CD4-positive, CD25-positive, alpha-beta regulatory T cell (primary cell): ENCODE data around the gene FYTTD1. TPM values are rescaled to one million over a fixed set of nuclear protein-coding genes. Genes with fewer than 3 reads are reported as not detected.

ENCODE experiments used
- ATAC-seq, 2 donors: fragments of 150-1000 bp; cut with Tn5 transposase; one replicate each; pipeline ENCODE4 v1.10.0; 2021; ENCODE audit warnings: low read depth in 2 of 2, moderate number of reproducible peaks in 2 of 2, moderate library complexity in 1 of 2
- DNase-seq, 3 donors: peaks; one replicate each; pipeline versions ENCODE4 v3.0.0 to v3.0.0-alpha.2; 2012 to 2022; ENCODE audit warnings: mixed read lengths in 1 of 3
- H3K27ac ChIP-seq: one replicate; pipeline ENCODE4 v1.7.0; 2013; ENCODE audit warnings: mild to moderate bottlenecking, low read length; ENCODE audit not compliant: insufficient read depth, poor library complexity, severe bottlenecking
- H3K27me3 ChIP-seq: one replicate; pipeline ENCODE4 v1.7.0; 2013; ENCODE audit warnings: low read length; ENCODE audit not compliant: control insufficient read depth, insufficient read depth
- H3K36me3 ChIP-seq: one replicate; pipeline ENCODE4 v1.7.0; 2013; ENCODE audit warnings: mild to moderate bottlenecking, low read length, moderate library complexity; ENCODE audit not compliant: control insufficient read depth, insufficient read depth
- H3K4me1 ChIP-seq: 2 replicates; pipeline ENCODE4 v1.7.0; 2013; ENCODE audit warnings: mild to moderate bottlenecking, low read length; ENCODE audit not compliant: insufficient read depth, control insufficient read depth, poor library complexity, severe bottlenecking
- H3K4me3 ChIP-seq: one replicate; pipeline ENCODE4 v1.7.0; 2013; ENCODE audit warnings: low read depth, mild to moderate bottlenecking, low read length, moderate library complexity
- H3K9me3 ChIP-seq, 2 experiments: 1 replicate in 1 of 2; 2 replicates in 1 of 2; pipeline ENCODE4 v1.7.0; 2013; ENCODE audit warnings: low read length in 2 of 2, mild to moderate bottlenecking in 1 of 2, moderate library complexity in 1 of 2; ENCODE audit not compliant: control insufficient read depth in 2 of 2
- H3K27ac Mint-ChIP-seq, 3 donors: one replicate each; pipeline ENCODE4 v1.8.0; 2020 to 2022; ENCODE audit warnings: mild to moderate bottlenecking in 3 of 3, mixed read lengths in 3 of 3, moderate library complexity in 2 of 3
- H3K27me3 Mint-ChIP-seq: one replicate; pipeline ENCODE4 v1.8.0; 2022; ENCODE audit warnings: mild to moderate bottlenecking, mixed read lengths
- H3K36me3 Mint-ChIP-seq: one replicate; pipeline ENCODE4 v1.8.0; 2020; ENCODE audit warnings: mixed read lengths
- H3K4me1 Mint-ChIP-seq, 4 donors: one replicate each; pipeline ENCODE4 v1.8.0; 2020 to 2022; ENCODE audit warnings: mixed read lengths in 4 of 4, mild to moderate bottlenecking in 1 of 4
- H3K4me3 Mint-ChIP-seq, 4 donors: one replicate each; pipeline ENCODE4 v1.8.0; 2020 to 2022; ENCODE audit warnings: mild to moderate bottlenecking in 4 of 4, mixed read lengths in 4 of 4, moderate library complexity in 3 of 4
- H3K9me3 Mint-ChIP-seq, 7 donors: one replicate each; pipeline ENCODE4 v1.8.0; 2020 to 2022; ENCODE audit warnings: mixed read lengths in 7 of 7, mild to moderate bottlenecking in 3 of 7, moderate library complexity in 2 of 7
- polyA plus RNA-seq, 4 donors: library from polyadenylated mRNA; unstranded; fragments of 300-500 nt; fragmentation: Illumina TruSeq; gene quantifications; one replicate each; pipeline ENCODE4 v1.2.3, GENCODE V29; 2021
- total RNA-seq: library from RNA; stranded (reverse); gene quantifications from one replicate; pipeline ENCODE4 v1.2.3, GENCODE V29; 2022

Gene FYTTD1
- total and polyA plus RNA-seq, 5 donors from 2014 or later, result 42.2 to 91.0 (median 83.3) TPM

DNA sequence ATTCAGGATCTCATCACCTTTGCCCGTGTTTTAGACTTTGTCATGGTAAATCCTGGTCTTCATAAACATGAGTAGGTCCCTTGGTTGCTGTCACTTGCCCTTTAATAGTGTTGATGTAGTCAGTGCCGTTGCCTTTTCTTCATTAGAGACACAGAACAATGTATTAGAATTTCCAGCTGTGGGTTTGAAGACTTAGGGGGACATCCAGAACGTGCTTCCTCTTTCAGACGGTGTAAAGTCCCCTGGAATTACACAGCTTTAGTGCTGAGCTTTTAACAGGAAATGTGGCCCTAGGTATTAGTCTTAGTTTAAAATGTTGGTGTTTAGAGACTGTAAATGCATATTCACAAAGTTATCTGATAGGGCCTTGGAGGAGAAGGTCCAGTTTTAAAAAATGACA is 32.5 kb downstream of the FYTTD1 start:
- Mint-ChIP-seq H3K36me3 (peaks cover 19% of the 10 kb centered on the region), H3K4me1 (peaks cover 5 to 18% (median 15%) of the 10 kb centered on the region in 4 donors), H3K9me3 (no peaks in the 10 kb centered on the region), H3K27me3 (no peaks in the 10 kb centered on the region), H3K4me3 (no peak overlapping the region), H3K27ac (peak overlapping the region in 2 of 3 donors; percentile 10 to 69)
- DNase-seq, result no peak
- Histone ChIP-seq H3K36me3 (peaks cover 47% of the 10 kb centered on the region), H3K9me3 (no peaks in the 10 kb centered on the region), H3K4me3 (no peak overlapping the region), H3K27me3 (no peaks in the 10 kb centered on the region), H3K27ac (no peak overlapping the region), H3K4me1 (no peaks in the 10 kb centered on the region)
- ATAC-seq, result peak in 1 of 2 donors; percentile 31

DNA sequence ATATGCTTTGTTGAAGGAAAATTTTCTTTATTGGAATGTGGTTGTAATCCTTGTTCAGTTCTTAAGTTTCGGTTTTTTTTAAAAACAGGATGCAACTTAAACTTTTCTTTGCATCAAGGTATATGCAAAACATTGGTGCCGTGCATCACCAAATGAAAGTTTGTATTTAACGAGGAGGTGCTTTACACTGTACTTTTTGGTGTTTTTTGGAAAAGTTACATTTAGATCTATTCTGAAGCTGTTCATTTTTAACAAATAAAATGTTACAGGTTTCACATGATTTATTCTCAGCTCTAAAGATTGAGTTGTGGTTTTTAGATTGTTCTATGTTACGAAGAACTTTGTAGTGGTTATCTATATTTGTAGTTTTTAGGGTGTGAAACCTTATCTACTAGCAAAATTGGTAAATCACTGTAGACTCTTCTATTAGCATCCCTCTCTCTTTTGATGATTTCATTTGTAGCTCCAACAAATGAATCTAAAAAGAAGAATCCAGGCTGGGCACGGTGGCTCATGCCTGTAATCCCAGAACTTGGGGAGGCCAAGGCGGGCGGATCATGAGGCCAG is 34.4 kb downstream of the FYTTD1 start:
- no peaks in the 10 kb centered on the region for H3K27me3 Mint-ChIP-seq
- Histone ChIP-seq H3K36me3 (peaks cover 29% of the 10 kb centered on the region), H3K4me1 (no peaks in the 10 kb centered on the region), H3K27ac (no peak overlapping the region), H3K9me3 (no peaks in the 10 kb centered on the region), H3K4me3 (peak overlapping the region; percentile 19), H3K27me3 (no peaks in the 10 kb centered on the region)
- DNase-seq (no peak), ATAC-seq (no peak)
- no peaks in the 10 kb centered on the region for H3K9me3 Mint-ChIP-seq
- H3K36me3 Mint-ChIP-seq, result peaks cover 14% of the 10 kb centered on the region
- H3K27ac Mint-ChIP-seq, result peak overlapping the region; percentile 64 to 83 (median 74)
- H3K4me1 Mint-ChIP-seq, result peaks cover 9 to 24% (median 20%) of the 10 kb centered on the region in 4 donors
- no peak overlapping the region for H3K4me3 Mint-ChIP-seq

DNA sequence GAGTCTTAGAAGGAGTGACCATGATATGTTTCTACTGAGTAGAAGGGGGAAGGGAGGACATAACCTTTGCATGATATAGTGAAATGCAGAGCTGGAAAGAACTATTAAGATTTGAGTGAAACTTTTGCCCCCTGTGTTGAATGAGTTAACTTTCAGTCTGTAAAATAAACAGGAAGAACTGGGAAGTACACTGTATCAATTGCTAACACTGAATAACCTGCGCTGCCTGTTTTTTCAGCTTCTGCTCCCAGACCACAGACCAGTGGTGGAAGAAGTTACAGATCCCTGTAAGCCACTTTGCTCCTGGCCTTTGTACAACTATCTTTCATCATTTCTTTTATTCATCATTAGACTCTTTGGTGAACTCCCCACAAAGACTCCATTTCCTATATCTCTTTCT is 37.7 kb downstream of the FYTTD1 start:
- H3K27ac ChIP-seq, result no peak overlapping the region
- DNase-seq, result no peak
- H3K4me3 ChIP-seq, result no peak overlapping the region
- H3K4me1 ChIP-seq, result no peaks in the 10 kb centered on the region
- H3K27ac Mint-ChIP-seq, result peak overlapping the region in 1 of 3 donors; percentile 59
- H3K27me3 Mint-ChIP-seq, result no peaks in the 10 kb centered on the region
- no peaks in the 10 kb centered on the region for H3K9me3 ChIP-seq
- H3K36me3 Mint-ChIP-seq, result peaks cover 1% of the 10 kb centered on the region
- peaks cover 16 to 33% (median 24%) of the 10 kb centered on the region in 4 donors for H3K4me1 Mint-ChIP-seq
- H3K27me3 ChIP-seq, result no peaks in the 10 kb centered on the region
- H3K9me3 Mint-ChIP-seq, result no peaks in the 10 kb centered on the region
- H3K36me3 ChIP-seq, result peaks cover 2% of the 10 kb centered on the region
- H3K4me3 Mint-ChIP-seq, result peak overlapping the region in 2 of 4 donors; percentile 11 to 78
- ATAC-seq, result no peak

DNA sequence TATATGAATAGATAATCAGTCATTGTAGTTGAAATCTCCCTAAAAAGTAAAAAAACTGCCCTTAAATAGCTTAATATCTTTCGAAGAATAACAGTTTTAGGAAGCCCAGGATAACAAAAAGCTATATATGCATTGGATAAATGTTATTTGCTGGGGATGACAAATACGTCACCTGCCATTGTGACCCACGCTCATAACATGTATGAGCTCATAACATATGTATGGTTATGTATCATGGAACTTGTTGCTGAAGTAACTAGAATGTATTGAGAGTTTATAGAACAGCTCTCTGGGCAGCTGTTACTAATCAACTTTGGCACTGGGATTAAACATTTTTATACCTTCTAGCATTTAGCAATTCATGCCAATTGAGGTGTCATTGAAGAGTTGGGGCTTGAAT is 39.6 kb downstream of the FYTTD1 start:
- Mint-ChIP-seq H3K9me3 (no peaks in the 10 kb centered on the region), H3K27ac (peak overlapping the region in 1 of 3 donors; percentile 97), H3K36me3 (no peaks in the 10 kb centered on the region), H3K27me3 (no peaks in the 10 kb centered on the region), H3K4me3 (peak overlapping the region in 2 of 4 donors; percentile 93), H3K4me1 (peaks cover 23 to 38% (median 33%) of the 10 kb centered on the region in 4 donors)
- Histone ChIP-seq H3K4me3 (no peak overlapping the region), H3K4me1 (peaks cover 18% of the 10 kb centered on the region), H3K27me3 (no peaks in the 10 kb centered on the region), H3K27ac (no peak overlapping the region), H3K36me3 (no peaks in the 10 kb centered on the region), H3K9me3 (no peaks in the 10 kb centered on the region)
- no peak for DNase-seq
- ATAC-seq, result no peak

DNA sequence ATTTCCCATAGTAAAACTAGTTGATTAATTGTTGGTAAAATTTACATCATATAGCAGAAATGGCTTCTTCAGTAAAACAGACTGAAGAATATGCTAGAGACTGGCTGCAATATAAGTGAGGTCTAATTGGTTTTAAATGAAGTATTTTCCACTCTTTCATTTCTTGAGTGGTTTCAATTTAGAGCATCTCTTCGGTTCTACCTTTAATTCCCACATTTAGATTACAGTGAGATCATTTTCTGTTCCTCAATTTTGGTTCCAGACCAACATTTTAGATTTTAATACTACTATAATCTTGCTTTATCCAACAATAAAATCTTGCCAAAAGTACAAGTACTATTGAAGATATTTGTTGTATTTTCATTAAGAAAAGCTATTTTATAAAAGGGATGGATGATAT is 40.4 kb downstream of the FYTTD1 start:
- DNase-seq (no peak), ATAC-seq (no peak)
- Histone ChIP-seq H3K36me3 (no peaks in the 10 kb centered on the region), H3K27me3 (no peaks in the 10 kb centered on the region), H3K4me3 (no peak overlapping the region), H3K4me1 (peaks cover 18% of the 10 kb centered on the region), H3K9me3 (no peaks in the 10 kb centered on the region), H3K27ac (peak overlapping the region; percentile 27)
- Mint-ChIP-seq H3K27ac (peak overlapping the region; percentile 97 to 98 (median 97)), H3K36me3 (no peaks in the 10 kb centered on the region), H3K4me3 (peak overlapping the region; percentile 93 to 96 (median 94)), H3K9me3 (no peaks in the 10 kb centered on the region), H3K4me1 (peaks cover 27 to 38% (median 34%) of the 10 kb centered on the region in 4 donors), H3K27me3 (no peaks in the 10 kb centered on the region)

DNA sequence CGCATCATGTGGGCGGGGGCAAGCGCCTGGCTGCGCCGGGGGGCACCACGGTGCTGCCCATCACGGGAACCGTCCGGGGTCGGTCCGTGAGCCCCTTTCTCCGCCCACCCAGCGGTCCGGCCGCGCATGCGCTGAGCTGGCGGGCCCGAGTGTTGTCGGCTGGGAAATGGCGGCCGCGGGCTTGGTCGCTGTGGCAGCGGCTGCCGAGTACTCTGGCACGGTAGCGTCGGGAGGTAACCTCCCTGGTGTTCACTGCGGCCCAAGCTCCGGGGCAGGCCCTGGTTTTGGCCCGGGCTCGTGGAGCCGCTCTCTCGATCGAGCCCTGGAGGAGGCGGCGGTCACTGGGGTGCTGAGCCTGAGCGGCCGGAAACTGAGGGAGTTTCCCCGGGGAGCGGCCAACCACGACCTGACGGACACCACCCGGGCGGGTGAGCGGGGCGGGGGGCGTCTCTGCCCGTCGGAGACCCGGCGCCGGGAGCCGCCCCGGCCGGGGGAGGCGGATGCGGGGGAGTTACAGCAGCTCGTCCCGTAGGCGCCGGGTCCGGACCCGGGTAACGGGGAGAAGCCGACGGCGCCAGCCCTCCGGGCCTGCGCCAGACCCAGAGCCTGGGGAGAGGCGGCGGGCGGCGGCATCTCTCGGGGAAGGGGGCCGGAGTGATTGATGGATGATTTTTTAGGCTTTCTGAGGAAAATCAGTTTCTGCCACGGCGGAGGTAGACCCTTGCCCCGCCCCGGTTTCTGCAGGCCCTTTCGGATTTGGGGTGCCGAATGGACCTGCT is 41.6 kb downstream of the FYTTD1 start, which contains the start of gene LRCH3:
Gene LRCH3, plus strand, starts transcription at position 142 of the 779 bp plus-strand sequence. Its CDS starts 25 bp downstream, at position 167.
- Histone ChIP-seq H3K4me3 (peak within 1 kb of the TSS; percentile 96), H3K27me3 (no peaks in the 10 kb centered on the region), H3K9me3 (no peaks in the 10 kb centered on the region), H3K27ac (peak within 1 kb of the TSS; percentile 91), H3K36me3 (no peaks in the 10 kb centered on the region), H3K4me1 (peaks cover 18% of the 10 kb centered on the region)
- Mint-ChIP-seq H3K4me1 (peaks cover 37 to 48% (median 41%) of the 10 kb centered on the region in 4 donors), H3K9me3 (no peaks in the 10 kb centered on the region), H3K27me3 (no peaks in the 10 kb centered on the region), H3K4me3 (peak within 1 kb of the TSS; percentile 93 to 100 (median 96)), H3K36me3 (no peaks in the 10 kb centered on the region), H3K27ac (peak within 1 kb of the TSS; percentile 97 to 100 (median 98))
- ATAC-seq (peak; percentile 75 to 76), DNase-seq (peak; percentile 74 to 83 (median 82))

DNA sequence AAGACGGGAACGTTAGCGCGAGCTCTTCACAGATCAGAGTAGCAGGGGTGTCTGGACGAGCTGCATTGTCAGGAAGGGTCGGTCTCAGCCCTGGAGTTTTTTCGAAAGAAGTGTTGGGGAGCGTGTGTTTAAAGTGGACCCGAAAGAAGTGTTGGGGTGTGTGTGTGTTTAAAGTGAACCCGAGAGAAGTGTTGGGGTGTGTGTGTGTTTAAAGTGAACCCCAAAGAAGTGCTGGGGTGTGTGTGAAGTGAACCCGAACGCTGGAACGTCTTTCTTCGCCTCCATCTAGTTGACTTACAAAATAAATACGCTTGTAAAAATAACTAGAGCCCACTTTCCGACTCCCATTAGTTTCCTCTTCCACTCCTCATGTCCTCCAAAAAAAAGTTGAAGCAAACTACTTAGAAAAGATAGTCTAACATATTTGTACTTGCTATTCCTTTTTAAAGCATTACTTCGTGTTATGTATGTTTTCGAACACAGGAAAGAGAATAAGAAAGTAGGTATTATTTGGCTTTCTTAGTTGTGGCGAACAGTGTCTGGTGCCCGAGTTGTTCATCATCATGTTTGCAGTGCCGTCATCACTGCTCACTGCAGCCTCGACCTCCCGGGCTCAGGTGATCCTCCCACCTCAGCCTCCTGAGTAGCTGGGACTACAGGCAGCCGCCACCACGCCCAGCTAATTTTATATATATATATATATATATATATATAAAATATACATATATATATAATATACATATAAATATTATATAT is 42.4 kb downstream of the FYTTD1 start:
- Histone ChIP-seq H3K4me1 (peaks cover 18% of the 10 kb centered on the region), H3K9me3 (no peaks in the 10 kb centered on the region), H3K27me3 (no peaks in the 10 kb centered on the region), H3K4me3 (peak overlapping the region; percentile 96), H3K27ac (peak overlapping the region; percentile 91), H3K36me3 (no peaks in the 10 kb centered on the region)
- Mint-ChIP-seq H3K9me3 (no peaks in the 10 kb centered on the region), H3K27ac (peak overlapping the region; percentile 97 to 100 (median 98)), H3K36me3 (no peaks in the 10 kb centered on the region), H3K4me3 (peak overlapping the region; percentile 93 to 100 (median 96)), H3K27me3 (no peaks in the 10 kb centered on the region), H3K4me1 (peaks cover 40 to 54% (median 46%) of the 10 kb centered on the region in 4 donors)
- peak; percentile 27 to 30 for ATAC-seq
- DNase-seq, result peak; percentile 26 to 71 (median 51)
